B cell (primary cell): Measurements from ENCODE around the gene GPBP1L1. TPM values are rescaled to one million over a fixed set of nuclear protein-coding genes. Genes with fewer than 3 reads are reported as not detected.

Source experiments
- ATAC-seq: fragments of 200-7000 bp; cut with Tn5 transposase; one replicate; pipeline ENCODE4 v1.10.0; 2021; ENCODE audit warnings: low read depth, mild to moderate bottlenecking, moderate number of reproducible peaks, moderate library complexity
- CTCF ChIA-PET: fragments of 350-600 bp; sonication (Branson Sonifier 250); formaldehyde crosslinking; loops from one replicate; lab custom pipeline; 2021; ENCODE audit warnings: antibody characterized with exemption, inconsistent platforms; lab: Charles Lee
- POLR2A ChIA-PET: fragments of 350-600 bp; sonication (Branson Sonifier 250); formaldehyde crosslinking; loops from one replicate; lab custom pipeline; 2021; ENCODE audit warnings: antibody characterized with exemption; lab: Charles Lee
- DNase-seq: peaks from one replicate; pipeline ENCODE4 v3.0.0; 2013
- H2AFZ ChIP-seq: 2 replicates; pipeline ENCODE4 v1.6.1; 2012; ENCODE audit warnings: mild to moderate bottlenecking, low read depth, low read length; ENCODE audit not compliant: insufficient read depth, poor library complexity, severe bottlenecking
- H3K27ac ChIP-seq, 2 donors: 1 replicate in 1 of 2; 2 replicates in 1 of 2; pipeline ENCODE4 v1.5.1; 2012 to 2013; ENCODE audit warnings: low read length in 2 of 2, mild to moderate bottlenecking in 2 of 2, moderate library complexity in 1 of 2
- H3K27me3 ChIP-seq, 4 experiments: fragments of 200-600 bp in 1 of 4; sonication (generic) in 1 of 4; replicated peaks in 1 of 4; 1 replicate in 2 of 4; 2 replicates in 2 of 4; pipeline versions ENCODE4 v1.6.1 to v1.7.0; 2013 to 2016; ENCODE audit warnings: low read length in 3 of 4, mild to moderate bottlenecking in 2 of 4, mixed read lengths in 1 of 4, moderate library complexity in 1 of 4; ENCODE audit not compliant: insufficient read depth in 4 of 4, control insufficient read depth in 3 of 4; ENCODE audit errors: control extremely low read depth in 1 of 4
- H3K36me3 ChIP-seq, 2 experiments: replicated peaks in 1 of 2; 1 replicate in 1 of 2; 2 replicates in 1 of 2; pipeline versions ENCODE4 v1.6.1 to v1.7.1; 2013; ENCODE audit warnings: low read length in 1 of 2; ENCODE audit not compliant: insufficient read depth in 2 of 2, control insufficient read depth in 1 of 2; ENCODE audit errors: control extremely low read depth in 1 of 2, extremely low read depth in 1 of 2
- H3K4me1 ChIP-seq, 2 donors: fragments of 200-600 bp in 1 of 2; sonication (generic) in 1 of 2; 1 replicate in 1 of 2; 2 replicates in 1 of 2; pipeline versions ENCODE4 v1.5.1 to v1.6.1; 2013 to 2017; ENCODE audit warnings: low read length in 2 of 2; ENCODE audit not compliant: control insufficient read depth in 2 of 2, insufficient read depth in 2 of 2
- H3K4me2 ChIP-seq: replicated peaks from 2 replicates; pipeline ENCODE3; 2012; ENCODE audit warnings: mild to moderate bottlenecking, low read depth, low read length; ENCODE audit not compliant: poor library complexity, severe bottlenecking
- H3K4me3 ChIP-seq, 5 experiments: fragments of 200-600 bp in 1 of 5; sonication (generic) in 1 of 5; 1 replicate in 3 of 5; 2 replicates in 2 of 5; pipeline versions ENCODE4 v1.5.1 to v1.7.0; 2011 to 2016; ENCODE audit warnings: low read length in 4 of 5, mild to moderate bottlenecking in 4 of 5, low read depth in 2 of 5, control low read depth in 1 of 5, moderate library complexity in 1 of 5; ENCODE audit not compliant: insufficient read depth in 1 of 5; ENCODE audit errors: control extremely low read depth in 1 of 5, extremely low read depth in 1 of 5
- H3K79me2 ChIP-seq: fragments of 200-600 bp; sonication (generic); one replicate; pipeline ENCODE4 v1.6.0; 2016; ENCODE audit warnings: low read length; ENCODE audit not compliant: control insufficient read depth, insufficient read depth
- H3K9ac ChIP-seq: fragments of 200-600 bp; sonication (generic); 2 replicates; pipeline ENCODE4 v1.6.1; 2017; ENCODE audit warnings: mild to moderate bottlenecking, low read length, moderate library complexity
- H3K9me3 ChIP-seq, 3 donors: one replicate each; pipeline versions ENCODE4 v1.6.1 to v1.7.1; 2013; ENCODE audit warnings: low read length in 2 of 3; ENCODE audit not compliant: control insufficient read depth in 2 of 3, insufficient read depth in 1 of 3; ENCODE audit errors: control extremely low read depth in 1 of 3
- H4K20me1 ChIP-seq: 2 replicates; pipeline ENCODE4 v1.6.0; 2012; ENCODE audit warnings: mild to moderate bottlenecking, low read length; ENCODE audit not compliant: insufficient read depth, control insufficient read depth, poor library complexity, severe bottlenecking
- H3K27ac Mint-ChIP-seq: one replicate; pipeline ENCODE4 v1.8.0; 2021; ENCODE audit warnings: mixed read lengths
- H3K27me3 Mint-ChIP-seq: one replicate; pipeline ENCODE4 v1.8.0; 2021; ENCODE audit warnings: mixed read lengths
- H3K4me1 Mint-ChIP-seq: one replicate; pipeline ENCODE4 v1.8.0; 2021; ENCODE audit warnings: mixed read lengths
- H3K4me3 Mint-ChIP-seq: one replicate; pipeline ENCODE4 v1.8.0; 2021; ENCODE audit warnings: mixed read lengths
- H3K9me3 Mint-ChIP-seq: one replicate; pipeline ENCODE4 v1.8.0; 2022; ENCODE audit warnings: mixed read lengths; ENCODE audit not compliant: insufficient read depth
- CTCF ChIP-seq: fragments of 200-600 bp; IDR thresholded peaks from one replicate; pipeline ENCODE4 v1.8.0; 2022; ENCODE audit warnings: antibody characterized with exemption, mild to moderate bottlenecking
- EZH2 ChIP-seq: IDR thresholded peaks from 2 replicates; pipeline ENCODE4 v1.6.1; 2012; ENCODE audit warnings: borderline replicate concordance, low read depth, mild to moderate bottlenecking, moderate library complexity, low read length; ENCODE audit not compliant: insufficient read depth, poor library complexity, severe bottlenecking
- WGBS: methylation state at CpG from one replicate; pipeline ENCODE4 v1.1.5; 2013; ENCODE audit warnings: missing lambda C conversion rate; ENCODE audit not compliant: insufficient coverage; 5-methylcytosine and 5-hydroxymethylcytosine counted together
- intact Hi-C: fragments of 100-400 bp; cut with micrococcal nuclease; formaldehyde crosslinking; loops from one replicate; pipeline ENCODE4 v1.10.0; 2022
- polyA plus RNA-seq: library from polyadenylated mRNA; depleted of rRNA; stranded (reverse); fragments of >200 nt; gene quantifications from 2 replicates; pipeline ENCODE4 v1.2.3, GENCODE V29; 2012
- total RNA-seq, 2 donors: library from RNA; stranded (reverse); fragments of 120-200 nt in 1 of 2; gene quantifications; 1 replicate in 1 of 2; 2 replicates in 1 of 2; pipeline versions ENCODE4 v1.2.3 to v1.2.4, GENCODE V29; 2013 to 2022

GPBP1L1 gene
- total and polyA plus RNA-seq, 2 donors (not counting 1 experiment from before 2014, with no cell fraction given), result 75.5 to 137 TPM

- Histone ChIP-seq H3K9ac (peak overlapping the region; percentile 28), H3K27ac (peak overlapping the region; percentile 57 to 72), H3K27me3 (no peaks in the 10 kb centered on the region), H3K4me3 (peak overlapping the region in 1 of 5 experiments; percentile 21), H3K9me3 (no peaks in the 10 kb centered on the region), H4K20me1 (peaks cover 22% of the 10 kb centered on the region), H3K36me3 (peaks cover 3 to 54% of the 10 kb centered on the region in 2 experiments), H3K4me2 (peak overlapping the region; percentile 54), H3K4me1 (peaks cover 25 to 35% of the 10 kb centered on the region in 2 donors), H3K79me2 (peaks cover 38% of the 10 kb centered on the region), H2AFZ (no peak overlapping the region)
- Mint-ChIP-seq H3K27me3 (no peaks in the 10 kb centered on the region), H3K4me1 (peaks cover 42% of the 10 kb centered on the region), H3K27ac (peak overlapping the region; percentile 62), H3K4me3 (peak overlapping the region; percentile 14), H3K9me3 (no peaks in the 10 kb centered on the region)
- ATAC-seq (peak; percentile 72), DNase-seq (peak; percentile 74)
- CTCF ChIA-PET, result interaction anchor here (0.9 to 1.3 kb wide), 2 partner anchors 24 to 38 kb away, joined by 3 to 4 read pairs; no protein-coding TSS in a partner anchor
- intact Hi-C loops, result no loop called here
- WGBS, result 74% methylated on average over 3 of the region's 5 CpGs
- TF ChIP-seq EZH2, result no peak
- TF ChIP-seq CTCF, result no peak
- POLR2A ChIA-PET, result interaction anchor here (0.5 to 1.5 kb wide), 3 partner anchors 22 to 88 kb away, joined by 6 to 11 read pairs (median 7); no protein-coding TSS in a partner anchor
Measured at GRCh38 chr1:45608175-45609156, 77.9 kb downstream of the GPBP1L1 start.
